A549 (cell line): ENCODE results near the gene BPIFA3.

Experiments
- BHLHE40 ChIP-seq: IDR thresholded peaks from 2 replicates; pipeline ENCODE4 v1.6.1; 2012; ENCODE audit warnings: low read depth, low read length, inconsistent platforms
- CHD2 ChIP-seq: fragments of 150-350 bp; IDR thresholded peaks from 2 replicates; pipeline ENCODE4 v1.6.1; 2014; ENCODE audit warnings: low read length; ENCODE audit not compliant: partially characterized antibody
- EHMT2 ChIP-seq: fragments of 200-600 bp; sonication (generic); IDR thresholded peaks from 2 replicates; pipeline ENCODE4 v1.6.1; 2016; ENCODE audit warnings: antibody characterized with exemption, low read depth, mild to moderate bottlenecking, moderate library complexity
- HDAC2 ChIP-seq: fragments of 200-600 bp; sonication (generic); IDR thresholded peaks from 2 replicates; pipeline ENCODE4 v1.6.1; 2016
- MYC ChIP-seq: IDR thresholded peaks from 2 replicates; pipeline ENCODE4 v1.6.1; 2012; ENCODE audit warnings: mild to moderate bottlenecking, inconsistent platforms, low read length, improper control_type of control experiment, borderline replicate concordance
- POLR2A ChIP-seq: IDR thresholded peaks from 2 replicates; pipeline ENCODE4 v1.6.1; 2012; ENCODE audit warnings: mild to moderate bottlenecking, low read length
- RAD21 ChIP-seq, 2 experiments: fragments of >200 bp in 1 of 2; sonication (Bioruptor Twin) in 1 of 2; formaldehyde crosslinking in 1 of 2; IDR thresholded peaks in 1 of 2; conservative IDR thresholded peaks in 1 of 2; 2 replicates in 1 of 2; 3 replicates in 1 of 2; pipeline ENCODE4 v1.6.1; 2012 to 2018; ENCODE audit warnings: inconsistent platforms in 1 of 2
- TF ChIP-seq, protein P1 (sequence below): fragments of 450-650 bp; IDR thresholded peaks from 2 replicates; pipeline ENCODE4 v1.6.1; 2014; ENCODE audit warnings: antibody characterized with exemption
- TF ChIP-seq, protein P2 (sequence below): fragments of >200 bp; sonication (Bioruptor Twin); formaldehyde crosslinking; IDR thresholded peaks from 3 replicates; pipeline ENCODE4 v1.5.1; 2016

DNA sequence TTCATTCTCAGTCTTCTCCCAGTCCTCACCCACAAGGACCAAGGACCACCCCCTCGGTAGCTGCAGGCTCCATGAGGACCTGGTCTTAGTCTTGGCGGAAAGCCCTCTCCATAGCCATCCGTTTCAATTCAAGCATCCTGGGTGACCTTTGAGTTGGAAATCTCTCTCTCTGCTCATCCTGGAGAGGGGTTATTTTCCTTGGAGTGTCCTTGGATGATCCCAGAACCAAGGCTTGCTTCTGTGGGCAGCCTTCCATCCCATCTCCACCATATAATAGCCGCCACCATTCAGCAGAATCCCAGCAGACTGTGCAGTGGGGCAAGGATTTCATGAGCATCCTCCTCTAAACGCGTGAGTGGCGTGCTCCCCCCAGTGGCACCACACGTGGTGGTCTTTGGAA is 49.3 kb upstream of the BPIFA3 start, which contains the start of gene BPIFA2:
- TF ChIP-seq EHMT2 (no peak), BHLHE40 (no peak), MYC (no peak), HDAC2 (no peak), POLR2A (no peak), RAD21 (conservative IDR thresholded peaks at IDR 0.05 in 1 of 2, IDR thresholded peaks at IDR 0.05 in 1 of 2) (no peak), CHD2 (no peak)
- TF ChIP-seq, protein P1, sequence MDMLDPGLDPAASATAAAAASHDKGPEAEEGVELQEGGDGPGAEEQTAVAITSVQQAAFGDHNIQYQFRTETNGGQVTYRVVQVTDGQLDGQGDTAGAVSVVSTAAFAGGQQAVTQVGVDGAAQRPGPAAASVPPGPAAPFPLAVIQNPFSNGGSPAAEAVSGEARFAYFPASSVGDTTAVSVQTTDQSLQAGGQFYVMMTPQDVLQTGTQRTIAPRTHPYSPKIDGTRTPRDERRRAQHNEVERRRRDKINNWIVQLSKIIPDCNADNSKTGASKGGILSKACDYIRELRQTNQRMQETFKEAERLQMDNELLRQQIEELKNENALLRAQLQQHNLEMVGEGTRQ, result no peak
- TF ChIP-seq, protein P2, sequence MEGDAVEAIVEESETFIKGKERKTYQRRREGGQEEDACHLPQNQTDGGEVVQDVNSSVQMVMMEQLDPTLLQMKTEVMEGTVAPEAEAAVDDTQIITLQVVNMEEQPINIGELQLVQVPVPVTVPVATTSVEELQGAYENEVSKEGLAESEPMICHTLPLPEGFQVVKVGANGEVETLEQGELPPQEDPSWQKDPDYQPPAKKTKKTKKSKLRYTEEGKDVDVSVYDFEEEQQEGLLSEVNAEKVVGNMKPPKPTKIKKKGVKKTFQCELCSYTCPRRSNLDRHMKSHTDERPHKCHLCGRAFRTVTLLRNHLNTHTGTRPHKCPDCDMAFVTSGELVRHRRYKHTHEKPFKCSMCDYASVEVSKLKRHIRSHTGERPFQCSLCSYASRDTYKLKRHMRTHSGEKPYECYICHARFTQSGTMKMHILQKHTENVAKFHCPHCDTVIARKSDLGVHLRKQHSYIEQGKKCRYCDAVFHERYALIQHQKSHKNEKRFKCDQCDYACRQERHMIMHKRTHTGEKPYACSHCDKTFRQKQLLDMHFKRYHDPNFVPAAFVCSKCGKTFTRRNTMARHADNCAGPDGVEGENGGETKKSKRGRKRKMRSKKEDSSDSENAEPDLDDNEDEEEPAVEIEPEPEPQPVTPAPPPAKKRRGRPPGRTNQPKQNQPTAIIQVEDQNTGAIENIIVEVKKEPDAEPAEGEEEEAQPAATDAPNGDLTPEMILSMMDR, result no peak
